Uterus (tissue), 4 donors: ENCODE data around the gene B3GNT7. TPM values are rescaled to one million over a fixed set of nuclear protein-coding genes. Genes with fewer than 3 reads are reported as not detected.
"Not testable (repeated sequence)": the region's sequence is repeated elsewhere in the genome, so short reads cannot be mapped to it uniquely, and the experiment has no call there.

Experiments used
- DNase-seq, 2 donors: peaks; one replicate each; pipeline ENCODE4 v3.0.0-alpha.2; 2019 to 2020
- H3K27ac ChIP-seq, 2 donors: fragments of 200-600 bp; sonication (generic); 1 replicate in 1 of 2; 2 replicates in 1 of 2; pipeline ENCODE4 v1.5.1; 2016 to 2018
- H3K27me3 ChIP-seq, 2 donors: fragments of 200-600 bp; sonication (generic); one replicate each; pipeline ENCODE4 v1.5.1; 2018 to 2019; ENCODE audit warnings: control low read depth in 1 of 2
- H3K36me3 ChIP-seq, 2 donors: fragments of 200-600 bp; sonication (generic); one replicate each; pipeline ENCODE4 v1.5.1; 2019; ENCODE audit warnings: control low read depth in 1 of 2
- H3K4me1 ChIP-seq, 2 donors: fragments of 200-600 bp; sonication (generic); one replicate each; pipeline ENCODE4 v1.5.1; 2018 to 2019; ENCODE audit warnings: control low read depth in 1 of 2
- H3K4me3 ChIP-seq, 2 donors: fragments of 200-600 bp; sonication (generic); 1 replicate in 1 of 2; 2 replicates in 1 of 2; pipeline ENCODE4 v1.5.1; 2018 to 2019; ENCODE audit warnings: mild to moderate bottlenecking in 1 of 2
- H3K9me3 ChIP-seq, 2 donors: fragments of 200-600 bp; sonication (generic); one replicate each; pipeline ENCODE4 v1.5.1; 2019; ENCODE audit warnings: control low read depth in 1 of 2
- POLR2A ChIP-seq, 2 donors: fragments of 450-650 bp; IDR thresholded peaks; one replicate each; pipeline ENCODE4 v1.6.1; 2016; ENCODE audit warnings: antibody characterized with exemption in 2 of 2, mild to moderate bottlenecking in 1 of 2, moderate library complexity in 1 of 2
- intact Hi-C: fragments of 100-400 bp; cut with DNase I; formaldehyde crosslinking; loops from one replicate; pipeline ENCODE4 v1.15.1; 2023; ENCODE audit warnings: low total_unique reads
- total RNA-seq, 4 donors: library from RNA; depleted of rRNA in 3 of 4; stranded (reverse); fragments of >200 nt in 3 of 4; gene quantifications; one replicate each; pipeline versions ENCODE4 v1.1.0 to v1.2.4, GENCODE V29; 2014 to 2023
- TF ChIP-seq, protein P1 (sequence below), 4 experiments: fragments of 200-600 bp in 2 of 4; fragments of 450-650 bp in 2 of 4; sonication (generic) in 2 of 4; IDR thresholded peaks; one replicate each; pipeline ENCODE4 v1.5.1; 2016 to 2019; ENCODE audit warnings: antibody characterized with exemption in 4 of 4, mild to moderate bottlenecking in 2 of 4, moderate library complexity in 1 of 4
- donor health status: DM: yes; HTN: yes; CAD: no.

B3GNT7 gene
- total RNA-seq, 4 donors from 2014 or later: 1.7 to 8.1 (median 3.1) TPM

DNA sequence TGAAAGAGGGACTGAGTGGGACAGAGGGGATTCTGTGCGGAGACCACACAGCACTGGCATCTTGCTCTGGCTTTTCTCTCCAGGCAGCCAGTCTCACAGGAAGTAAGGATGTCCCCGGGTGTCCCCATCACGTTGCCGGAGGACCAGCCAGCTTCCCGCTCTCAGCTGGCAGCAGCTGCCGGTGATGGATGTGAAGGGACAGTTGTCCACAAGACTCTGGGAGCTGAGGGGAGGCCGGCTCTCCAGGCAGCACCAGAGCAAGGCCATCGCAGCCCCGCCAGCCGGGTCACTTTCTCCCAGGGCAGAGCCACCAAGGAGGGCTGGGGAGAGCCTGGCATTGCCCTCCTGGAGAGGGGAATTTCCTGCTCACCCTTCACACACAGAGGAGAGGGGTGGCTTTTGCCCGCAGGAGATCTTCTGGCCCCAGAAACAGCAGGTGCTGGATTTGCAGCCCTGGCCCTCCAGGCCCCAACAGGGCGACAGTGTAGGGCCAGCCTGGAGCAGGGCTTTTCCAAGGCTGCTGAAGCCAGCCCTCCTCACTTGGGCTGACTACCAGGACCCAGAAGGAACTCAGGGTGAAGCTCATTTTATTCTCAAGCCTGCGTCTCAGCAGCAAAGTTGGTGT, 24.0 kb upstream of the B3GNT7 start:
- Histone ChIP-seq H3K4me3 (no peak overlapping the region), H3K9me3 (no peaks in the 10 kb centered on the region), H3K4me1 (no peaks in the 10 kb centered on the region), H3K36me3 (no peaks in the 10 kb centered on the region), H3K27ac (no peak overlapping the region), H3K27me3 (no peaks in the 10 kb centered on the region)
- DNase-seq: no peak
- TF ChIP-seq, protein P1, sequence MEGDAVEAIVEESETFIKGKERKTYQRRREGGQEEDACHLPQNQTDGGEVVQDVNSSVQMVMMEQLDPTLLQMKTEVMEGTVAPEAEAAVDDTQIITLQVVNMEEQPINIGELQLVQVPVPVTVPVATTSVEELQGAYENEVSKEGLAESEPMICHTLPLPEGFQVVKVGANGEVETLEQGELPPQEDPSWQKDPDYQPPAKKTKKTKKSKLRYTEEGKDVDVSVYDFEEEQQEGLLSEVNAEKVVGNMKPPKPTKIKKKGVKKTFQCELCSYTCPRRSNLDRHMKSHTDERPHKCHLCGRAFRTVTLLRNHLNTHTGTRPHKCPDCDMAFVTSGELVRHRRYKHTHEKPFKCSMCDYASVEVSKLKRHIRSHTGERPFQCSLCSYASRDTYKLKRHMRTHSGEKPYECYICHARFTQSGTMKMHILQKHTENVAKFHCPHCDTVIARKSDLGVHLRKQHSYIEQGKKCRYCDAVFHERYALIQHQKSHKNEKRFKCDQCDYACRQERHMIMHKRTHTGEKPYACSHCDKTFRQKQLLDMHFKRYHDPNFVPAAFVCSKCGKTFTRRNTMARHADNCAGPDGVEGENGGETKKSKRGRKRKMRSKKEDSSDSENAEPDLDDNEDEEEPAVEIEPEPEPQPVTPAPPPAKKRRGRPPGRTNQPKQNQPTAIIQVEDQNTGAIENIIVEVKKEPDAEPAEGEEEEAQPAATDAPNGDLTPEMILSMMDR (IDR thresholded peaks at IDR 0.05): no peak
- no peak for TF ChIP-seq POLR2A (IDR thresholded peaks at IDR 0.05)
- intact Hi-C loops: no loop called here

DNA sequence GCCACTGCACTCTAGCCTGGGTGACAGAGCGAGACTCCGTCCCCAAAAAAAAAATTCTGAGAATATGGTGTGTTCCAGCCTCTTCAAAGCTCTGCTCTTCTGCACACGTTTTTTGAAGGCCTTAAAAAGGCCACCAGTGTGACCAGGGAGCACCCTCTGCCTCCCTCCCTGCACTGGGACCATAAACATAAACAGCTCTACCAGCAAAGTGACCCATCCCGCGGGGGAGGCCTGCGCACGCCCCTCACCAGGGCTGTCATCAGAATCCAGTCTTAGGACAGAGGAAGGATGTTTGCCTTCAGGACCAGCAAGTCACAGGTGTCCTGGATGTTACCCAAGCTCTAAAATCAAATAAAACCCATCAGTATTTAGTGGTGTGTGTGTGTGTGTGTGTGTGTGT, 23.2 kb upstream of the B3GNT7 start:
- intact Hi-C loops: no loop called here
- no peak for TF ChIP-seq POLR2A (IDR thresholded peaks at IDR 0.05)
- TF ChIP-seq, protein P1 (IDR thresholded peaks at IDR 0.05): no peak
- no peak overlapping the region for H3K4me3 ChIP-seq

DNA sequence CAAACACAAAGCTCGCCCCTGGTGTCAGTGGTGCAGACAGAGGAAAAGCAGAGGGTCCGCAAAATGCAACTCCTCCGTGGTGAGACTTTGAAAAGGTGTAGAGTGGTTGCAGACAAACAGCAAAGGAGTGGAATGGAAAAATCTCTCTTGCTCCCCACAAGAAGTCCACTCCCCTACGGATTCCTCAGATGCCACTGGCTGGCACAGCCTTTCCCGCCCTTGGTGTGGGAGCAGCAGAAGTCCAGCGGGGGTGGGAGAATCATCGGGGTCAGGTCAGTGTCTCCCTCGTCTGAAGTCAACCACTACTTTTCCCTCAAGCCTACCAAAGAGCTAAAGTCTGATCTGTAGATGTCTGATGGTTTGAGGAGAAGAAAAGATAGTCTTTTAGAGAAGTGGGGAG, 22.3 kb upstream of the B3GNT7 start:
- H3K4me1 ChIP-seq: no peaks in the 10 kb centered on the region
- no peaks in the 10 kb centered on the region for H3K9me3 ChIP-seq
- H3K4me3 ChIP-seq: no peak overlapping the region
- DNase-seq: no peak
- H3K27ac ChIP-seq: no peak overlapping the region
- H3K36me3 ChIP-seq: no peaks in the 10 kb centered on the region
- intact Hi-C loops: no loop called here
- no peaks in the 10 kb centered on the region for H3K27me3 ChIP-seq
- TF ChIP-seq POLR2A (IDR thresholded peaks at IDR 0.05): no peak
- TF ChIP-seq, protein P1 (IDR thresholded peaks at IDR 0.05): no peak

More for the DNA sequence above, 23.2 kb upstream of the B3GNT7 start:
- no peaks in the 10 kb centered on the region for H3K4me1 ChIP-seq
- DNase-seq: no peak
- H3K27me3 ChIP-seq: no peaks in the 10 kb centered on the region
- no peak overlapping the region for H3K27ac ChIP-seq
- no peaks in the 10 kb centered on the region for H3K36me3 ChIP-seq
- no peaks in the 10 kb centered on the region for H3K9me3 ChIP-seq

DNA sequence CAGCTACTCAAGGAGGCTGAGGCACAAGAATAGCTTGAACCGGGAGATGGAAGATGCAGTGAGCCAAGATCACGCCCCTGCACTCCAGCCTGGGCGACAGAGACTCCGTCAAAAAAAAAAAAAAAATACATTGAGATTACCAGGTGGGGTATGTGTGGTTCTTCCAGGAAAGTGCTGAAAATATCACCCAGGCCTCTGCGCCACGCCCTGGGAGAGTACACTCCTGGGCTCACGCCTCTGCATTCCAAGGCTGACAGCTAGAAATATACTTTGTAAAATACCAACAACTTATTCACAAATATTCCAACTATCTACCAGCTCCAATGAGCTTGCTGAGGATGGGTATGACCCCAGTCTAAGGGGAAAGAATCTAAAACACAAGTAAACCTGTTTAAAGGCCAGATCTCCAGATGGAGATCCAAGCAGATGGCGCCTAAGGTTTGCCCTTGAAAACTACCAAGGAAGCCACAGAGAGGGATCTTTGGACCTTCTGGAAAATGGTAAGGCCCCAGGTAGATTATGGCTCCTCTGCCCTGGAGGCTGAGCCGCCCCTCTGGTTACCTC, 21.6 kb upstream of the B3GNT7 start:
- H3K9me3 ChIP-seq: no peaks in the 10 kb centered on the region
- no peak overlapping the region for H3K4me3 ChIP-seq
- no peaks in the 10 kb centered on the region for H3K27me3 ChIP-seq
- no peak for DNase-seq
- H3K4me1 ChIP-seq: no peaks in the 10 kb centered on the region
- TF ChIP-seq, protein P1 (IDR thresholded peaks at IDR 0.05): no peak
- TF ChIP-seq POLR2A (IDR thresholded peaks at IDR 0.05): no peak
- H3K36me3 ChIP-seq: no peaks in the 10 kb centered on the region
- intact Hi-C loops: no loop called here
- no peak overlapping the region for H3K27ac ChIP-seq

DNA sequence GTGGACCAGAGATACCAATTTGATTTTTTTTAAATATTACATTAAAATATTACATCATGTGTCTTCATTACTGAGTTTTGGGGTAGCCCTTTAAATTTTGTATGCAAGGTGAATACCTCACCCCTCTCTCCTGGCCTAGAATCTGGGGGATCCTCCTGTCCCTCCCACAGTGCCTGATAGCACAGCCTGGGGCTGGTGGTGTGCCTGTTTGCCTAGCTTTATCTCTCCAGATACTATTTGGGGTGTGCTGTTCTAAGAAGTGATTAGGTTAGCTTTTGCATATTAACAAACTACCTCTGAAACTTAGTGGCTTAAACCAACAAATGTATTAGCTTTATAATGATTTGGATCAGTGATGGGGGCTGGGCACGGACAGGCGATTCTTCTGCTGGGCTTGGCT, 20.7 kb upstream of the B3GNT7 start:
- Histone ChIP-seq H3K36me3 (no peaks in the 10 kb centered on the region), H3K9me3 (no peaks in the 10 kb centered on the region), H3K4me3 (no peak overlapping the region), H3K27me3 (no peaks in the 10 kb centered on the region), H3K27ac (no peak overlapping the region), H3K4me1 (no peaks in the 10 kb centered on the region)
- TF ChIP-seq POLR2A (IDR thresholded peaks at IDR 0.05): no peak
- TF ChIP-seq, protein P1 (IDR thresholded peaks at IDR 0.05): no peak
- intact Hi-C loops: no loop called here
- DNase-seq: no peak

DNA sequence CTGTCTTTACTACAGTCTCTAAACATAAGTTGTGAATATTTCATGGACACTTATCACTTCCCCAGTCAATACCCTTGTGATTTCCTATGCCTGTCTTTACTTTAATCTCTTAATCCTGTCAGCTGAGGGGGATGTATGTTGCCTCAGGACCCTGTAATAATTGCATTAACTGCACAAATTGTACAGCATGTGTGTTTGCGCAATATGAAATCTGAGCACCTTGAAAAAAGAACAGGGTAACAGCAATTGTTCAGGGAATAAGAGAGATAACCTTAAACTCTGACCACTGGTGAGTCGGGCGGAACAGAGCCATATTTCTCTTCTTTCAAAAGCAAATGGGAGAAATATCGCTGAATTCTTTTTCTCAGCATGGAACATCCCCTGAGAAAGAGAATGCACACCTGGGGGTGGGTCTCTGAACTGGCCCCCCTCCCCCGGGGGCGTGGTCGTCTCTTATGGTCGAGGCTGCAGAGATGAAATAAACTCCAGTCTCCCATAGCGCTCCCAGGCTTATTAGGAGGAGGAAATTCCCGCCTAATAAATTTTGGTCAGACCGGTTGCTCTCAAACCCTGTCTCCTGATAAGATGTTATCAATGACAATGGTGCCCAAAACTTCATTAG, 19.4 kb upstream of the B3GNT7 start:
- H3K27ac ChIP-seq, H3K4me3 ChIP-seq, H3K9me3 ChIP-seq, H3K36me3 ChIP-seq, H3K4me1 ChIP-seq, intact Hi-C loops, DNase-seq, H3K27me3 ChIP-seq: not testable (repeated sequence)
